Ovary (tissue), 9 donors: ENCODE measurements around the gene ASPSCR1. TPM values are rescaled to one million over a fixed set of nuclear protein-coding genes. Genes with fewer than 3 reads are reported as not detected.

Source experiments
- DNase-seq, 5 donors: peaks; one replicate each; pipeline ENCODE4 v3.0.0-alpha.2; 2019 to 2020
- H3K27ac ChIP-seq, 2 donors: fragments of 200-600 bp; one replicate each; pipeline versions ENCODE4 v1.5.1 to v1.8.0; 2019 to 2022
- H3K27me3 ChIP-seq: fragments of 200-600 bp; one replicate; pipeline ENCODE4 v1.8.0; 2022
- H3K36me3 ChIP-seq: fragments of 200-600 bp; sonication (generic); one replicate; pipeline ENCODE4 v1.5.1; 2019
- H3K4me1 ChIP-seq: one replicate; pipeline ENCODE4 v1.8.1; 2013; ENCODE audit warnings: mild to moderate bottlenecking, moderate library complexity; ENCODE audit not compliant: insufficient read depth
- H3K4me3 ChIP-seq: fragments of 200-600 bp; sonication (generic); one replicate; pipeline ENCODE4 v1.5.1; 2017
- H3K9me3 ChIP-seq, 2 donors: fragments of 200-600 bp in 1 of 2; sonication (generic) in 1 of 2; one replicate each; pipeline versions ENCODE4 v1.5.1 to v1.8.1; 2013 to 2019; ENCODE audit warnings: mild to moderate bottlenecking in 1 of 2, moderate library complexity in 1 of 2
- CTCF ChIP-seq, 3 donors: fragments of 450-650 bp in 2 of 3; fragments of 200-600 bp in 1 of 3; IDR thresholded peaks; one replicate each; pipeline versions ENCODE4 v1.5.1 to v1.8.0; 2016 to 2022; ENCODE audit warnings: antibody characterized with exemption in 3 of 3, mild to moderate bottlenecking in 1 of 3
- EP300 ChIP-seq: sonication (generic); formaldehyde crosslinking; IDR thresholded peaks from one replicate; pipeline ENCODE4 v1.6.1; 2017; ENCODE audit warnings: antibody characterized with exemption
- POLR2A ChIP-seq: fragments of 450-650 bp; IDR thresholded peaks from one replicate; pipeline ENCODE4 v1.6.1; 2017; ENCODE audit warnings: antibody characterized with exemption, mild to moderate bottlenecking, moderate library complexity
- WGBS, 3 donors: extraction: QIAGEN DNeasy Blood & Tissue Kit in 1 of 3; methylation state at CpG; one replicate each; pipeline versions ENCODE4 v1.1.5 to v1.1.7; 2013 to 2017; 5-methylcytosine and 5-hydroxymethylcytosine counted together
- intact Hi-C, 4 donors: fragments of 100-400 bp; cut with DNase I; formaldehyde crosslinking; loops; one replicate each; pipeline versions ENCODE4 v1.11.0 to v1.15.1; 2022 to 2023
- polyA plus RNA-seq, 2 donors: library from polyadenylated mRNA; stranded (reverse); fragments of 200-250 nt in 1 of 2; fragments of 350-450 nt in 1 of 2; fragmentation: Illumina TruSeq in 1 of 2; extraction: RNeasy Lipid Tissue Mini Kit (QIAGEN cat#74804) in 1 of 2; gene quantifications; one replicate each; pipeline ENCODE4 v1.2.3, GENCODE V29; 2013 to 2014
- total RNA-seq, 7 donors: library from RNA; depleted of rRNA in 2 of 7; stranded (reverse); fragments of >200 nt in 2 of 7; fragmentation: NEBNext Ultra II Directional in 3 of 7; extraction: Animal tissue kit (Norgen Biotek cat#: 25700) in 3 of 7; gene quantifications; one replicate each; pipeline versions ENCODE4 v1.1.0 to v1.2.4, GENCODE V29; 2016 to 2023
- donor health status: DM: no; HTN: no; CAD: no; lungs with moderate emphysema.
- donor health status: DM: no; HTN: no; CAD: no.
- donor health status: Bipolar disorder and iron deficiency.
- donor health status: DM: yes; HTN: yes; CAD: no.
- donor health status: DM: no; HTN: no; CAD: no.
- donor health status: DM: yes; HTN: yes; CAD: no.

ASPSCR1 gene
- total and polyA plus RNA-seq, 9 donors = 1.6 to 39.9 (median 24.3) TPM

- Histone ChIP-seq H3K4me1 (peaks cover 9% of the 10 kb centered on the region), H3K9me3 (no peaks in the 10 kb centered on the region), H3K36me3 (no peaks in the 10 kb centered on the region), H3K27me3 (no peaks in the 10 kb centered on the region), H3K4me3 (no peak overlapping the region), H3K27ac (no peak overlapping the region)
- no peak for TF ChIP-seq POLR2A
- TF ChIP-seq EP300 = no peak
- no peak for TF ChIP-seq CTCF (IDR thresholded peaks at IDR 0.05)
- intact Hi-C loops = no loop called here
- WGBS, 3 donors = 86 to 90% (median 89%) methylated on average over 21 of the region's 21 CpGs
- no peak for DNase-seq
Measured at GRCh38 chr17:82046903-82047302, 69.5 kb downstream of the ASPSCR1 start.

DNA sequence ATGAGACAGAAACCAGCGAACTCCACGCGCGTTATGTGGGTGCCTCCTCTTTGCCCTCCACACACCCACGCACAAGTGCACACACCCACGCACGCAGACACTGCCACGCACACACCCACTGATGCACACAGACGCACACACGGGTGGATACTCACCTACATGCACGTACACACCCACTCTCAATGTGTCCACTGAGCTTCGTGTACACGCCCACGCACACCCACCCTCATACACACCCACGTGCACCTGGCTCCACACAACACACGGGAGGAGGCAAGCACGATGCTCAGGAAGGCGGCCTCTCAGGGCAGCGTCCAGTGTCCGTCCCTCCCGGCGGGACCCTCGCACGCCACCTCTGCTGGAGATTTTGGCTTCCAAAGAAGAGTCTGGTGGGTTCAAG lies 70.0 kb downstream of the ASPSCR1 start:
- intact Hi-C loops = no loop called here
- WGBS, 3 donors = 79 to 83% (median 80%) methylated on average over 24 of the region's 24 CpGs
- Histone ChIP-seq H3K9me3 (no peaks in the 10 kb centered on the region), H3K4me3 (no peak overlapping the region), H3K36me3 (no peaks in the 10 kb centered on the region), H3K27ac (no peak overlapping the region), H3K27me3 (no peaks in the 10 kb centered on the region), H3K4me1 (peaks cover 9% of the 10 kb centered on the region)
- TF ChIP-seq POLR2A = no peak
- no peak for TF ChIP-seq CTCF (IDR thresholded peaks at IDR 0.05)
- TF ChIP-seq EP300 = no peak
- no peak for DNase-seq

DNA sequence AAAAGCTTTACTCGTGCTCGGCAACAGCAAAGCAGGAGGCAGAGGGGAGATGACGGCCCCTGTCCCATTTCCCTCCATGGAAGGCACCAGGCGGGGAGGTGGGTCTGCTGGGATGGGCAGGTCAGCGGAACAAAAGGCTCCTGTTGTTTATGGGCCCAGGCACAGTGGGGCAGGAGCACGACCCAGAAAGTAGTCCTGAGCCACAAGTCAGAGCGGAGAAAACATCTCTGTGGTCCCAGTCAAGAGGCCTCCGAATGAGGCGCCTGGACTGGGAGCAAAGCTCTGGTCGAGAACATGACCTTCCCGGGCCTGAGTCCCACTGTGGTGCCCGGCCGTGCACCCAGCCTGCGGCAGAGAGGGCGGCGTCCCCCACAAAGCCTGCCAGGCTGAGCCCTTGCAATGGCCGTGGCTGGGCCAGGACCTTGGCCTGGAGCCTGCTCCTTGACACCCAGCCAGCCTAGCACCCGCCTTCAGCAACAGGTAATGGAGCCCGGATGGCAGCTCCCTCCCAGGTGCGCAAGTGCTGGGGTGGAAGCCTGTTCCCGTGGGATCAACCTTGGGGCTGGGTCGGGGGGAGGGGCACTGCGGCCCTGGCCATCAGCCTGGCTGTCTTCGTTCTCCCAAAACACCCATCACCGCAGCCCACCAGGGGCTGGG lies 70.6 kb downstream of the ASPSCR1 start:
- no peak for TF ChIP-seq EP300
- no peak for TF ChIP-seq POLR2A
- TF ChIP-seq CTCF (IDR thresholded peaks at IDR 0.05) = no peak
- no peak overlapping the region for H3K27ac ChIP-seq
- H3K4me1 ChIP-seq = peaks cover 9% of the 10 kb centered on the region
- 85 to 88% (median 86%) methylated on average over 21 to 25 of the region's 25 CpGs for WGBS, 3 donors
- H3K36me3 ChIP-seq = no peaks in the 10 kb centered on the region
- intact Hi-C loops = no loop called here
- H3K4me3 ChIP-seq = no peak overlapping the region
- H3K27me3 ChIP-seq = no peaks in the 10 kb centered on the region
- no peak for DNase-seq
- no peaks in the 10 kb centered on the region for H3K9me3 ChIP-seq

DNA sequence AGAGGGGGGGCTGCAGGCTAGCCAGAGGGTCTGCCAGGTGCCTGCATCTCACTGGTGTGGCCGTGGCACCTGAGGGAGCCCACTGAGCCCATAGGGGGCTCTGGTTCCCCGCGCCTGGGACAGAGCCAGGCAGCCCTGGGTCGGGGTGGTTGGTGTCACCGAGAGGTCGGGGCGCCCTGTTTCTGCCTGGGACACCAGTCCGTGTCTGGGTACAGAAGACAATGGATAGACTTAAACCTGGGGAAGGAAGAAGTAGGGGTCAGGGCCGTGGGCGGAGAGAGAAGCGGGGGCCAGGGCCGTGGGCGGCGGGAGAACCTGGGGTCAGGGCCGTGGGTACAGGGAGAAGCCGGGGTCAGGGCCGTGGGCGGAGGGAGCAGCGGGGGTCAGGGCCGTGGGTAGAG lies 71.1 kb downstream of the ASPSCR1 start:
- TF ChIP-seq POLR2A = no peak
- TF ChIP-seq CTCF (IDR thresholded peaks at IDR 0.05) = no peak
- TF ChIP-seq EP300 = no peak
- intact Hi-C loops = no loop called here
- no peaks in the 10 kb centered on the region for H3K27me3 ChIP-seq
- H3K9me3 ChIP-seq = no peaks in the 10 kb centered on the region
- DNase-seq = no peak
- WGBS, 3 donors = 78 to 82% (median 79%) methylated on average over 20 of the region's 20 CpGs
- no peaks in the 10 kb centered on the region for H3K36me3 ChIP-seq
- no peak overlapping the region for H3K4me3 ChIP-seq
- peaks cover 9% of the 10 kb centered on the region for H3K4me1 ChIP-seq
- no peak overlapping the region for H3K27ac ChIP-seq
